ENCODE measurements around the gene PRDX5.

DNA sequence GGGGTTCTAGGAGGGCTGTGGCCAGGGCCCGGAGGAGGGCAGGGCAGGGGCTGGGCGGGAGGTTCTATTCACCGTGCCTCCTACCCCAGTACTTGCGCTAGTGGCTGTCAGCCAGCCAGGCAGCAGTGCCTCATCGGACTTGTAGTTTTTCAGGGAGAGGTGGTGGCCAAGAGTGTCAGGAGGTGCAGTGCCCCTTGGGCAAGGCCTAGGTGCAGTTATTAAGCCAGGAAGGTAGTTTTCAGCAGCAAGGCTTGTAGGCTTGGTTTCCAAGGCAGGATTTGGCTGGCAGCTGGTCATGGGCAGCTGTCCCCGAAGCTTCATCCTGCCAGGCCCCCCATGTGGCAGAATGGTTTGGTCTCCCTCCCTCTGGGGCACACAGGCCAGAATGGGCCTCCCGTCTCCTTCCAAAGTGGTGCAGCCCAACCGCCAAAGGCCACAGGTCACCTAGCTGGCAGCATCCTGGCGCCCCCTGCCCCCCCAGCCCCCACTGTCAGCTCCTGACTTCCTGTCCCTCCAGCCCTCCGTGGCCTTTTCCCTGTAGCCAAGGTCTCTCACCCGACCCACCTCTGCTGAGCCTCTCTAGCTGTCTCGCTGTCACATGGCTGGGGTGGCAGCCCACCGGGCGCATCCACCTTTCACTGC lies 30.6 kb downstream of the PRDX5 start:
- TF ChIP-seq POLR2AphosphoS5 (IDR thresholded peaks at IDR 0.05; ENCODE audit: borderline replicate concordance, low read depth, low read length) (no peak), EZH2 (IDR thresholded peaks at IDR 0.05) (no peak)

Measured in SK-N-MC (cell line).